ACC112 (cell line): ENCODE measurements around the gene ZBP1.

Source experiments
- H2AFZ ChIP-seq: fragments of 200-600 bp; sonication (generic); one replicate; pipeline ENCODE4 v1.6.0; 2017; ENCODE audit warnings: antibody characterized with exemption, low read length; ENCODE audit not compliant: unreplicated experiment
- H3K27ac ChIP-seq: fragments of 200-600 bp; sonication (generic); 2 replicates; pipeline ENCODE4 v1.5.1; 2014; ENCODE audit warnings: low read depth, mild to moderate bottlenecking, antibody characterized with exemption, low read length, moderate library complexity
- H3K27me3 ChIP-seq: fragments of 200-600 bp; sonication (generic); 2 replicates; pipeline ENCODE4 v1.6.1; 2014; ENCODE audit warnings: mild to moderate bottlenecking, antibody characterized with exemption, low read length, moderate library complexity, mixed read lengths; ENCODE audit not compliant: insufficient read depth
- H3K36me3 ChIP-seq: fragments of 200-600 bp; sonication (generic); 2 replicates; pipeline ENCODE4 v1.6.1; 2016; ENCODE audit warnings: mild to moderate bottlenecking, antibody characterized with exemption, low read length, moderate library complexity, mixed read lengths; ENCODE audit not compliant: insufficient read depth
- H3K4me1 ChIP-seq: fragments of 200-600 bp; sonication (generic); one replicate; pipeline ENCODE4 v1.6.1; 2016; ENCODE audit warnings: low read length, mixed read lengths; ENCODE audit not compliant: insufficient read depth, unreplicated experiment, control insufficient read depth
- H3K4me3 ChIP-seq: fragments of 200-600 bp; sonication (generic); 2 replicates; pipeline ENCODE4 v1.5.1; 2014; ENCODE audit warnings: mild to moderate bottlenecking, low read depth, low read length
- H3K79me2 ChIP-seq: fragments of 200-600 bp; sonication (generic); one replicate; pipeline ENCODE4 v1.6.0; 2016; ENCODE audit warnings: low read length; ENCODE audit not compliant: control insufficient read depth, unreplicated experiment, insufficient read depth

The ZBP1 gene

GRCh38 chr20:57588596-57588995 is 31.6 kb downstream of the ZBP1 start:
- Histone ChIP-seq H3K79me2 (no peaks in the 10 kb centered on the region), H2AFZ (no peak overlapping the region), H3K36me3 (no peaks in the 10 kb centered on the region), H3K4me3 (no peak overlapping the region), H3K27ac (no peak overlapping the region), H3K27me3 (peaks cover 54% of the 10 kb centered on the region), H3K4me1 (no peaks in the 10 kb centered on the region)

GRCh38 chr20:57587989-57588377 is 32.2 kb downstream of the ZBP1 start:
- Histone ChIP-seq H3K27me3 (peaks cover 60% of the 10 kb centered on the region), H3K79me2 (no peaks in the 10 kb centered on the region), H2AFZ (no peak overlapping the region), H3K27ac (no peak overlapping the region), H3K4me3 (no peak overlapping the region), H3K36me3 (no peaks in the 10 kb centered on the region), H3K4me1 (no peaks in the 10 kb centered on the region)

- H3K27ac ChIP-seq: no peak overlapping the region
- H3K79me2 ChIP-seq: no peaks in the 10 kb centered on the region
- H3K4me1 ChIP-seq: no peaks in the 10 kb centered on the region
- H2AFZ ChIP-seq: no peak overlapping the region
- peaks cover 65% of the 10 kb centered on the region for H3K27me3 ChIP-seq
- H3K36me3 ChIP-seq: no peaks in the 10 kb centered on the region
- H3K4me3 ChIP-seq: no peak overlapping the region
Measured at GRCh38 chr20:57587278-57587988, 32.8 kb downstream of the ZBP1 start.

- no peaks in the 10 kb centered on the region for H3K79me2 ChIP-seq
- peaks cover 70% of the 10 kb centered on the region for H3K27me3 ChIP-seq
- no peak overlapping the region for H2AFZ ChIP-seq
- no peak overlapping the region for H3K4me3 ChIP-seq
- H3K36me3 ChIP-seq: no peaks in the 10 kb centered on the region
- H3K4me1 ChIP-seq: no peaks in the 10 kb centered on the region
- H3K27ac ChIP-seq: no peak overlapping the region
Measured at GRCh38 chr20:57586943-57587277, 33.3 kb downstream of the ZBP1 start.

GRCh38 chr20:57586370-57586793 is 33.8 kb downstream of the ZBP1 start:
- no peaks in the 10 kb centered on the region for H3K36me3 ChIP-seq
- H3K79me2 ChIP-seq: no peaks in the 10 kb centered on the region
- H3K27me3 ChIP-seq: peaks cover 76% of the 10 kb centered on the region
- no peak overlapping the region for H2AFZ ChIP-seq
- no peak overlapping the region for H3K27ac ChIP-seq
- H3K4me1 ChIP-seq: no peaks in the 10 kb centered on the region
- H3K4me3 ChIP-seq: no peak overlapping the region

- Histone ChIP-seq H3K4me1 (no peaks in the 10 kb centered on the region), H3K36me3 (no peaks in the 10 kb centered on the region), H3K27ac (no peak overlapping the region), H3K4me3 (no peak overlapping the region), H2AFZ (no peak overlapping the region), H3K79me2 (no peaks in the 10 kb centered on the region), H3K27me3 (peaks cover 82% of the 10 kb centered on the region)
Measured at GRCh38 chr20:57585466-57586213, 34.6 kb downstream of the ZBP1 start.

GRCh38 chr20:57584768-57585461 is 35.3 kb downstream of the ZBP1 start:
- Histone ChIP-seq H3K4me1 (no peaks in the 10 kb centered on the region), H3K79me2 (no peaks in the 10 kb centered on the region), H3K27ac (no peak overlapping the region), H3K36me3 (no peaks in the 10 kb centered on the region), H3K27me3 (peaks cover 84% of the 10 kb centered on the region), H3K4me3 (no peak overlapping the region), H2AFZ (no peak overlapping the region)

- Histone ChIP-seq H3K79me2 (no peaks in the 10 kb centered on the region), H3K4me3 (no peak overlapping the region), H2AFZ (no peak overlapping the region), H3K36me3 (no peaks in the 10 kb centered on the region), H3K27ac (no peak overlapping the region), H3K4me1 (no peaks in the 10 kb centered on the region), H3K27me3 (peaks cover 90% of the 10 kb centered on the region)
Measured at GRCh38 chr20:57583289-57584257, 36.7 kb downstream of the ZBP1 start.

GRCh38 chr20:57582432-57583288 is 37.6 kb downstream of the ZBP1 start:
- no peaks in the 10 kb centered on the region for H3K36me3 ChIP-seq
- H3K4me1 ChIP-seq: no peaks in the 10 kb centered on the region
- H3K79me2 ChIP-seq: no peaks in the 10 kb centered on the region
- no peak overlapping the region; the same call in 1 of the 2 replicates for H3K4me3 ChIP-seq
- peaks cover 90% of the 10 kb centered on the region for H3K27me3 ChIP-seq
- no peak overlapping the region for H3K27ac ChIP-seq
- no peak overlapping the region for H2AFZ ChIP-seq
